ENCODE data around the gene ERRFI1. TPM values are rescaled to one million over a fixed set of nuclear protein-coding genes. Genes with fewer than 3 reads are reported as not detected.

Gene ERRFI1
- total and polyA plus RNA-seq, 2 of the 8 experiments (the other 6 are each of a cell fraction or from before 2014, with no cell fraction given): 23.4 to 46.1 TPM

DNA sequence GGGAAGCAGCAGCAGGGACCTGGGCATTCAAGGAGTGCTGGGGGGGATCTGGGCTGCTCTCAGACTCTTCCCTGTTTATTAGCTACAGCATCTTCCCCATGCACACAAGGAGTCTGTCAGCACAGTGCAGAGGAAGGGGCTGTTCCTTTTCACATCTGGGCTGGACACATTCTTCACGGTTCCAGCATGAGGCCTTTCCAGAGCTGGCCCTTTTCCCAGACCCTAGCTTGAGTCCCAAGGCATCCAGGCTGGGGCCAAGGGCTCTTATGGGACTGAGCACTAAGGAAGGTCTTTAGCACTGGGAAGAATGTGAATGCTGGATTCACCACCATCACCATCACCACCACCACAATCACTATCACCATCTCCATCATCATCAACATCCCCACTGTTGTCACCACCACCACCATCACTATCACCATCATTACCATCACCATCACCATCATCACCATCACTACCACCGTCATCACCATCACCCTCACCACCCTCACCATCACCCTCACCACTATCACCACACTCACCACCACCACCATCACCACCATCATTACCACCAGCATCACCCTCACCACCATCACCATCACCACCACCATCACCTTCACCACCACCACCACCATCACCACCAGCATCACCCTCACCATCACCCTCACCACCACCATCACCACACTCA is 36.2 kb downstream of the ERRFI1 start (continued):
- TF ChIP-seq CHD7 (IDR thresholded peaks at IDR 0.05; ENCODE audit: insufficient replicate concordance, low read length): no peak
- no peak for TF ChIP-seq EZH2 (IDR thresholded peaks at IDR 0.05; ENCODE audit: low read depth, low read length, severe bottlenecking)
- no peak for TF ChIP-seq CREB1 (IDR thresholded peaks at IDR 0.05)
- TF ChIP-seq BACH1 (IDR thresholded peaks at IDR 0.05; ENCODE audit: low read length): no peak
- TF ChIP-seq FOSL1 (IDR thresholded peaks at IDR 0.05; ENCODE audit: insufficient read depth, low read depth, low read length): no peak
- TF ChIP-seq CEBPB (IDR thresholded peaks at IDR 0.05; ENCODE audit: low read depth, low read length): no peak
- no peak for TF ChIP-seq RNF2 (IDR thresholded peaks at IDR 0.05; ENCODE audit: borderline replicate concordance, low read depth, low read length, missing control alignments, poor library complexity, severe bottlenecking)
- TF ChIP-seq CTBP2 (IDR thresholded peaks at IDR 0.05; ENCODE audit: borderline replicate concordance, insufficient read depth, insufficient read length, low read length): no peak
- no peak for TF ChIP-seq SIN3A (conservative IDR thresholded peaks at IDR 0.05 in 1 of 2, IDR thresholded peaks at IDR 0.05 in 1 of 2; ENCODE audit: low read depth in 1 of 2, low read length in 2 of 2)
- TF ChIP-seq BCL11A (IDR thresholded peaks at IDR 0.05; ENCODE audit: low read depth in 2 of 2, low read length in 2 of 2): no peak

All from H1 (cell line).